ENCODE measurements around the gene CNDP2. TPM values are rescaled to one million over a fixed set of nuclear protein-coding genes. Genes with fewer than 3 reads are reported as not detected.
A peak's percentile ranks its signal among the peaks of the same experiment; 100 is the strongest.

The CNDP2 gene
- total and polyA plus RNA-seq, 2 of the 13 experiments (the other 11 are each of a cell fraction or from before 2014, with no cell fraction given): 64.7 to 80.8 TPM

GRCh38 chr18:74541703-74542555, 45.8 kb downstream of the CNDP2 start (continued):
- TF ChIP-seq ZNF740 (CRISPR knock-in tag; IDR thresholded peaks at IDR 0.05): no peak
- 0 out of 2 replicates have a peak, but pooled peaks have one; percentile 56 for TF ChIP-seq ZNF766 (CRISPR knock-in tag; IDR thresholded peaks at IDR 0.05; ENCODE audit: borderline replicate concordance)
- TF ChIP-seq ZNF891 (CRISPR knock-in tag; IDR thresholded peaks at IDR 0.05): 0 out of 2 replicates have a peak, but pooled peaks have one; percentile 23
- TF ChIP-seq HMG20A (CRISPR knock-in tag; IDR thresholded peaks at IDR 0.05; ENCODE audit: borderline replicate concordance): peak; percentile 72; the same call in 1 of the 2 replicates
- peak; percentile 82 for TF ChIP-seq STAT6 (CRISPR knock-in tag; IDR thresholded peaks at IDR 0.05; ENCODE audit: borderline replicate concordance)
- TF ChIP-seq NFAT5 (CRISPR knock-in tag; IDR thresholded peaks at IDR 0.05): no peak
- peak; percentile 31; the same call in 1 of the 2 replicates for TF ChIP-seq SIX4 (CRISPR knock-in tag; IDR thresholded peaks at IDR 0.05)
- TF ChIP-seq SPEN (CRISPR knock-in tag; IDR thresholded peaks at IDR 0.05; ENCODE audit: low read depth): peak; percentile 92
- TF ChIP-seq ZNF580 (CRISPR knock-in tag; IDR thresholded peaks at IDR 0.05; ENCODE audit: borderline replicate concordance, low read depth): peak; percentile 84; the same call in 1 of the 2 replicates
- TF ChIP-seq WIZ (CRISPR knock-in tag; IDR thresholded peaks at IDR 0.05): peak; percentile 83; the same call in 1 of the 2 replicates
- TF ChIP-seq ZNF770 (CRISPR knock-in tag; IDR thresholded peaks at IDR 0.05): 0 out of 2 replicates have a peak, but pooled peaks have one; percentile 24
- no peak for TF ChIP-seq ZFYVE20 (CRISPR knock-in tag; IDR thresholded peaks at IDR 0.05; ENCODE audit: borderline replicate concordance, low read depth)
- TF ChIP-seq HOXA3 (CRISPR knock-in tag; IDR thresholded peaks at IDR 0.05): peak; percentile 85
- TF ChIP-seq ZNF670 (CRISPR knock-in tag; IDR thresholded peaks at IDR 0.05; ENCODE audit: borderline replicate concordance): peak; percentile 53; the same call in 1 of the 2 replicates
- TF ChIP-seq MTERF4 (CRISPR knock-in tag; IDR thresholded peaks at IDR 0.05): no peak
- TF ChIP-seq ZFP41 (CRISPR knock-in tag; IDR thresholded peaks at IDR 0.05; ENCODE audit: borderline replicate concordance): no peak

All from HepG2 (cell line).